ENCODE results near the gene GMPPA.
A peak's percentile ranks its signal among the peaks of the same experiment; 100 is the strongest.

The GMPPA gene

DNA sequence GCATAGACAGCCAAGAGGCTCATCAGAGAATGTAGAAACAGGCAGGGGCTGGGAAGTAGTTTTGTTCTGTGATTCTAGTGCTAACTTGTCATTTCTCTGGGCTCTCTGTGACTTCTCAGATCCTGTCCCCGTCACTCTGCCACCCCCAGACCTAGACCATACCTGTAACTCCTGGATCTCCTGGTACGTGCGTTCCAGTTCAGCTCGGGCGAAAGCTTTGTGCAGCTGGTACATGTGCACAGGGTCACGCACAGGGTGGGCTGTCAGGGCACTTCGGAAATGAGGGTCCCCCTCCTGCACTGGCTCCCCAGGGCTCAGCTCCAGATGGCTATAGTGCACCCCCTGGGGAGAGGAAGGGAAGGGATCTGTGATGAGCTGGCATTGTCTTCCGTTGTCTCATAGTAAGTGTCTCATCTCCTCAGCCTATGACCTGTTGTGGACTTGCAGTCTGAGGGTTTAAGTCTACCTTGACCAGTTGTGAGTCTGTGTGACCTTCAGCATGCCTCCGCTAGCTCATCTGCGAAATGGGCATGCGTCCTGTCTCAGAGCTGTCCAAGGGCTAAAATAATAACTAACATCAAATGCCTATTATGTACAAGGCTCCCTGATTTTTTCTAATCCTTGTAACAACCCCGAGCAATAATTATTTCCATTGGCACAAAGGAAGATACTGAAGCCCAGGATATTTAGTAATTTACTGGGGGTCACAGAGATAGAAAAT, 42.3 kb downstream of the GMPPA start:
- DNase-seq, result no peak

DNA sequence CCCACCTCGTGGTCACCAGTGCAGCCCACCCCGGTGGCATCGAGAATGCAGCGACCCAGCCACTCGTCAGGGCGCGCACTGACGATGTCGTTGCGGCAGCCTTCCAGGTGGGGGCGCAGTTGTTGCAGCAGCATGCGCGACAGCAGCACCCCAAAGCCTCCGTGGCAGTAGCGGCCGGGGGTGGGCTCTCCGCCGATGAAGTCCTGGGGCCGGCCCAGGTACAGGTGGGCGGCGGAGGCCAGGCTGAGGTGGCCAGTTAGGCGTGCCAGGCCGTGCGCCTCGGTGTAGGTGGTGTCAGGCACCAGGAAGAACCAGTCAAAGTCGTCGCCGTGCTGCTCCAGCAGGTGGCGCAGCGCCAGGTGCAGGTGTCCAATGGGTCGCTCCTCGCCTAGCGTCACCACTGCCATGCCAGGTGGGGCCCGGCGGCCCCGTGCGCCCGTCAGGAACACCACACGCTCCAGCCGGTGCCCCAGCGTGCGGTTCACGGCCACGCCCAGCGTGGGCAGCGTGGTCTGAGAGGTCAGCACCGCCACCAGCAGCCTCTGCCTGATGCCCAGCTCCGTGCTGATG, 43.0 kb downstream of the GMPPA start:
- peak; percentile 70 for DNase-seq

DNA sequence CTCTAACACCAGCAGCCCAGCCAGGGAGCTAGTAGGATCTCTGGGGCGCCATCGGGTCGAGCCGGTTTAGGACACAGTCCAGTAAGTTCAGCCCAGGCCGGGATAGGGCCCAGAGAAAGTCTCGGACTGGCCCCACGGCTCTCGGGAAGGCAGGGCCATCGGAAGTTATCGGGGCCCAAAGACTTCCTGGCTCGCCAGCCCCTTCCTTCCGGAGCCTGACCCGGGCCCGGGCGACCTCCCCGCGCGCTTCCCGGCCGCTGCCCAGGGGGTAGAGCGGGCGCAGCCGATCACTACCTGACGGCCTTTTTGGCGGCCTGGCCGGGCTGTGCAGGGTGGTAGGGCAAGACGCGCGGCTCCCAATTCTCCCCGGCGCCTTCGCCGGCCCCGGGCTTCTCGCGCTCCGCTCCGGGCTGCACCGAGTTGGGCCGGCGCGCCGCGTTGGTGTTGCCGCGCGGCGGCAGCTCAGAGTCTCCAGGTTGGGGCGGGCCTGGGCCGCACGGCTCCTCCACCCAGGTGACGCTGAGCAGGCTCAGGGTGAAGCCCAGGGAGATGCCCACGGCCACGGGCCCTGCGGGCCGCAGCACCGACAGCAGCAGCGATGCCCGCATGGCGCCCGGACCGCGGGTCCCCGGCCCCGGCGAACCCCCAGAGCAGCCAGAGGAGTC, 44.4 kb downstream of the GMPPA start:
- DNase-seq, result no peak

DNA sequence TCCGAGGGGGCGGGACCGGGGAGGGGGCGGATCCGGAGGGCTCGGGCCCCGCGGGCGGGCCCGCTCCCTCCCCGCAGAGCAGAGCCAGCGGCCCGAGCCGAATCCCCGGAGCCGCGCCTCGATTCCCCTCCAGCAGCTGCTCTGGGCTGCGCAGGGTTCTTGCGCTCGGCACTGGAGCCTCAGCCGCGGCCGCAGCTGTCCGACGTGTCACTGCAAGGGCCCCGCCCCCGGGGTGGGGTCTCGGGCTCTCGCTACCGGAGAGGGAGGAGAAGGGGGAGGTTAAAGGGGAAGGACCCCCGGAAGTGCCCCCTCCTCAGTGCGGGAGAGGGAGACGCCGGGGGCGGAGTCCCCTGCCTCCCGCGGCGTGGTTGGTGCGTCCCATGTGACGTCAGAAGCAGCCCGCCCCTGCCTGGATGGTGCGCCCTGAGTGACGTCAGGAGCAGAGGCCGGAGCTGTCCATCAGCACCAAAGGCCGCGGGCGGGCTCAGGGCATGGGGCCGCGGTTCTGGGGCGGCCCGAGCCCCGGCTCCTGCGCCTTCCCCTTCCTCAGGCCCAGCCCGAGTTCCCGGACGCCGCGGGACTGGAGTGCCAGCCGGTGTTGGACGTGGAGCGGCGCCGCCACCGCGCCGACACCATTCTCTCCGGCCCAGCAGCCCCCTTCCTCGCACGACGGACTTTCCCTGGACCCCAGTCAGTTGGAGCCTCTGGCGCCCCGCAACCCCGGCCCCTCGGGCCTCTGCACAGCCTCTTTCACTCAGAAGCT, 45.1 kb downstream of the GMPPA start, which contains the start of the genes CHPF and TMEM198:
Gene CHPF (minus strand): TSS at position 214 of the 763 bp plus-strand sequence. CDS start 271 bp downstream, outside the sequence.
Gene TMEM198 (plus strand): TSS at position 433 of the 763 bp plus-strand sequence. CDS start 700 bp downstream, outside the sequence.
- DNase-seq, result peak; percentile 96

DNA sequence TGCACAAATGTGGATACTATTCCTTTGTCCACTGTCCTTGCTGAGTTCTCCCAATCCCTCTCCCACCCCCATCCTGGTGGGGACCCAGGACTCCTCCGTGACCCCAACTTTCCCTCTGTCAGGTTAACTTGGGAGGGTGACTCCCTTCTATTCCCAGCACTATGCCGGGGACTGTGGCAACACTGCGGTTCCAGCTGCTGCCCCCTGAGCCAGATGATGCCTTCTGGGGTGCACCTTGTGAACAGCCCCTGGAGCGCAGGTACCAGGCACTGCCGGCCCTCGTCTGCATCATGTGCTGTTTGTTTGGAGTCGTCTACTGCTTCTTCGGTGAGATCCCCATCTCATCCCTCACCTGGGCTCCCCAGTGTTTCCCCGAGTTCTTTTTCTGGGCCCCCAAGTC, 45.9 kb downstream of the GMPPA start:
- DNase-seq, result no peak

DNA sequence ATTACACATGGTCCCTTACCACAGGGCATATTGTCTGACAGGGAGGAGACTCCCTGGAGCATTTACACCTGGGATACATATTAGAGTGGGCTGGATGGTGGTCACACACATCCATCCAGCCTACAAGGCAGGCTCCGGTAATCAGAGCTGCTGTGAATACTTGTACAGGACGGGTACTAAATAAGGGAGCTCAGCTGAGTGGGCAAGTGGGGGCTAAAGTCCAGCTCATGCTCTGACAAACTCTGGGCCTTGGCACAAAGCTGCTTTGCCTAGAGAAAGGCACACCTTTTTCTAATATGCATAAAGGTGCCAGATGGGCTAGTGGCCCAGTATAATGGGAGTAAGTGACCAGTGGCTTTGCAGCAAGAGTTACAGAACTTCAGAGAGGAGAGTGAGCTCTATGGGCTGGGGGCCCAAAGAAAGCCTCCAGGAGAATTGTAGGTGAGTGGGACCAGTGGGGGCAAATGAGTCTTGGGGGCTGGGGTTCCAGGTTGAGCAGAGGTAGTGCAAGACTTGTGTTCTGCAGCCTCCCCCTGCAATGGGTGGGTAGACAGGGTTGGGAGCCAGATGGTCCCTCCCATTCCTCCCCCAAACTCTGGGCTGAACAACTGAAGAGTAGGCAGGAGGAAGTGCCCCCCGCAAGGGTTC, 46.7 kb downstream of the GMPPA start:
- no peak for DNase-seq

DNA sequence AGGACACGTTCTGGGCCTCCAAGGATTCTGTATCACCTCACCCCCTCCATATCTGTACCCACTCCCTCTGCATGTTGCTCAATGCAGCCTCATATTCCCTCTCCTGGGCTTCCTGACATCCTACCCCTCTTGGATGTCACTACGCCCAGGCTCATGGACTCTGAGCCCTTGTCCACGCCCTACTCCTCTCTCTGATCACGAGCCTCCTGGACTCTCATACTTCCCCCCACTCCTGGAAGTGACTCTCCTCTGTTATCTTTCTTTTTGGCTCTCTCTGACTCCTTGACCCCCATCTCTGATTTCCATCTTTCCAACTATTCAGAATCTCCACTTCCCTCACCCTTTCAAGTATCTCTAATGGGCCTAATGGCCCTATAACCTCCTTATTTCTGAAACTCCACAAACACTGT, 47.3 kb downstream of the GMPPA start:
- DNase-seq, result no peak

DNA sequence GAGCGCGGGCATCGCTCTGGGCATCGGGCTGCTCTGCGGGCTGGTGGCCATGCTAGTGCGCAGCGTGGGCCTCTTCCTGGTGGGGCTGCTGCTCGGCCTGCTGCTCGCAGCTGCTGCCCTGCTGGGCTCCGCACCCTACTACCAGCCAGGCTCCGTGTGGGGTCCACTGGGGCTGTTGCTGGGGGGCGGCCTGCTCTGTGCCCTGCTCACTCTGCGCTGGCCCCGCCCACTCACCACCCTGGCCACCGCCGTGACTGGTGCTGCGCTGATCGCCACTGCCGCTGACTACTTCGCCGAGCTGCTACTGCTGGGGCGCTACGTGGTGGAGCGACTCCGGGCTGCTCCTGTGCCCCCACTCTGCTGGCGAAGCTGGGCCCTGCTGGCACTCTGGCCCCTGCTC, 48.9 kb downstream of the GMPPA start:
- DNase-seq, result no peak

DNA sequence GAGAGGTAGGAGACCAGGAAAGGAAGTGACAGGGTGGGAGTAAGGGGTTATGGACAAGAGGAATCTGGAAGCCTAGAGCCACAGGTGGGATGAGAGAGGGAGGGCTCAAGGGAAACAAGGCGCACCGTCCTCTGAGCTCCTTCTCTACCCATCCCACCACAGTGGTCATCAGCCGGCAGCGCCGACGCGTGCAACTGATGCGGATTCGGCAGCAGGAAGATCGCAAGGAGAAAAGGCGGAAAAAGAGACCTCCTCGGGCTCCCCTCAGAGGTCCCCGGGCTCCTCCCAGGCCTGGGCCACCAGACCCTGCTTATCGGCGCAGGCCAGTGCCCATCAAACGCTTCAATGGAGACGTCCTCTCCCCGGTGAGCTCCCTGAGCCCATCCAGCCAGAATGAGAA, 50.3 kb downstream of the GMPPA start:
- DNase-seq, result no peak

DNA sequence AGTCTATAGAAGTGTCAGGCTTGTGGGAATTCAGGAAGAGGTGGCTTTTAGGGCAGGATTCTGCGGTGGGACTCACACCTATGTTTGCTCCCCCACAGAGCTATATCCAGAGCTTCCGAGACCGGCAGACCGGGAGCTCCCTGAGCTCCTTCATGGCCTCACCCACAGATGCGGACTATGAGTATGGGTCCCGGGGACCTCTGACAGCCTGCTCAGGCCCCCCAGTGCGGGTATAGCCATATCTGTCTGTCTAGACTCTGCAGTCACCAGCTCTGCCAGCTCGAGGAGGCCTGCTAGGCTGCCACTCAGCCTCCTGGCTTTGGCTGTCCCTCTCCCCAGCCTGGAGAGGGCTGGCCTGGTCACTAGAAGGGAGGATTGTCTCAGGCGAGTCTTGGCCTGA, 50.9 kb downstream of the GMPPA start:
- no peak for DNase-seq

DNA sequence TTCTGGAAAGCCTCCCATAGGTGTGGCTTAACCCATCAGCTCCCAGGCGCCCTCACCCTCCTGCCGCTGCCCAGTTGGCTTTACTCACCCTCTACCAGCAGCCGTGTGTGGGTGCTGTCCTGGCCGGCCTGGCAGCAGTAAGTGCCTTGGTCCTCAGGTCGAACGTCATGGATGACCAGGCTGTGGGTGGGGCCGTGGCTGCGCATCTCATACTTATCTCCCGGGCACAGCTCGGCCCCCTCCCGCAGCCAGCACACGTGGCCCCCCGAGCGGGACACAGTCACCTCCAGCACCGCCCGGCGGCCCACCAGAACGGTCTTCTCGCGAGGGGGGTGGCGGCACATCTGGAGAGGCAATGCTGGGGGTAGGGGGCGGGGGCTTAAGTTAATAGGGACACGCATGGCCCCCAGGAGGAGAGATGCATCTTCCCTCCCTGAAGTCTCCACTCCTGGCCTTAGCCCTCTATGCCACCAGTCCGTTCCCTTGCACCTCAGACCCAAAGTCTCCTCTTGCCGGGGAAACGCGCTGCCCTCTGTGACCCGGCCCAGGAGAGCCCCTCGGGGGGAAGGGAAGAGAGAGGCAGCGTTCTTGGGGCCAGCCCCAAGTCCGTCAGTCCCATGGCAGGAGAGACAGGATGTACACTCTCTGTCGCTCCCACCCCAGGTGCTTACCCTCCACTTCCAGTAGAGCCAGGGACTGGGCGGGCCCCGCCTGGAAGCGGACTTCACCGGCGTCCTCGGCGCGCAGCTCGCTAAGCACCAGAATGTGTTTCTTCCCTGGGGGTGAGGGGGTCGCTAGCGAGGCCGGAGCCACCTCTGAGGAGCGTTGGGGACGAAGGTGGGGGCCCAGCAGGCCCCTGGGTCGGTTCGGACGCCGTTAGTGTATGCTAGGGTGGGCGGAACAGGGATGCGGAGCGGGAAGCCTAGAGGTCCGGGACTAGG, 53.0 kb downstream of the GMPPA start:
- DNase-seq, result no peak

DNA sequence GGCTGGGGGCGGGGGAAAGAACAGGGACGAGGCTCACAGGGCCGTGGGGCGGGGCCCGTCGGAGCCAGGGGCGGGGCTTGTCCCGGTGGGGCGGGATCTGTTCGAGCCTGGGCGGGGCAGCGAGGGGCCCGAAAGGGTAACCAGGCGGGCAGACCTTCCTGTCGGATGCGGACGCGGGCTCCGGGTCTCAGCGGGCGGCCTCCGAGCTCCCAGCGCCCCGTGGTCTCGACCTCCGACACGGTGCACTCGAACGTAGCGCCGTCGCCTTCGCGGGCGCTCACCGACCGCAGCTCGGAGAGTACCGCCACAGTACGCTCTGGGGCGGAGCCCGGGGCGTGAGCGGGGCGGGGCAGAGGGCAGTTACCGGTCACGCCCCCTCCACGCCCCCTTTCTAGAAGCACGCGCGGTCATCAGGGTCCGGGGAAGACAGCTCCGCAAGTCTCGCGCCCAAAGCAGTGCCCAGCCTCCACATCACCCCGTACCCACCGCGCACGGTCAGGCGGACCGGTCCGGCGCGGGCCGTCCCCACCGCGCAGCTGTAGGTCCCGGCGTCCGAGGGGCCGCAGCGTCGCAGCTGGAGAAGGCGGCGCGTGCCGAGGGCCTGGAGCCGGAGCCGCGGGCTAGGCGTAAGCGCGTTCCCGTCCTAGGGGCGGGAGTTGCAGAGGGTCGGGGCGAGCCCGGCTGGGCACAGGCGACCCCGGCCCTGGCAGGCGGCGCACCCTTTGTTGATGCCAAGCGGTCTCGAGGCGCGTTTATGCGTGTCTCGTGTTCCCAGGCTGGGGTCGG, 53.9 kb downstream of the GMPPA start:
- DNase-seq, result peak; percentile 92

DNA sequence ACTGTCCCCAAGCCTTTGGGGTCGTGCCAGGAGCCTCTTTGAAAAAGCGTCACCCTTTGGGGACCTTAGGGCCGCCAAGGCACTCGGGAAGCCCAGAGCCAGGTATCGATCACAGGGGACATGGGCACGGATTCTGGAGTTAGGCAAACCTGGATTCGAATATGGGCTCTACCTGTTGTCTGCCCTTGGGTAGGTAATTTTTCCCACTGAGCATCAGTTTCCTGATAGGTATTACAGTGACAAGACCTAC, 54.4 kb downstream of the GMPPA start:
- DNase-seq, result no peak

DNA sequence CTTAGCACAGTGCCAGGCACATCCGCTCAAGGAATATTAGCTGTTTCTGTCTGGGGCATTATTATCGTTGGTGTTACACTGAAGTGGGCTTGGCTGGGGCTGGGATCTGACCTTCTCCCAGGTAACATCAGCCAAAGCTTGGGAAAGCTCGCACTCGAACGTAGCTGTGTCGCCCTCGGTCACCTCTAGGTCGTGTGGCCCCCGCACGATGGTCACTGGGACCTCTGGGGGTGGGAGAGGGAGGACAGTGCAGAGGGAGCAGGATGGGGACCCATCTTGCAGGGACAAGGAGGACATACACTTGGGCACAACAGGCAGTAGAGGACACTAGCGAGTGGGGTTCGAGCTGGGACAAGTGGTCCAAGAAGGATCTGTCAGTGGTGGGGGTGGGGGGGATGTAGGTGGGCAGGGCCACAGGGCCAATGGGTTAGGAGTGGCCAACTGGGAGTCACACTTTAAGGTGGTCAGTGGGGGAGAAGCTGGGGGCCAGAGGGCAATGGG, 54.8 kb downstream of the GMPPA start:
- DNase-seq, result no peak

DNA sequence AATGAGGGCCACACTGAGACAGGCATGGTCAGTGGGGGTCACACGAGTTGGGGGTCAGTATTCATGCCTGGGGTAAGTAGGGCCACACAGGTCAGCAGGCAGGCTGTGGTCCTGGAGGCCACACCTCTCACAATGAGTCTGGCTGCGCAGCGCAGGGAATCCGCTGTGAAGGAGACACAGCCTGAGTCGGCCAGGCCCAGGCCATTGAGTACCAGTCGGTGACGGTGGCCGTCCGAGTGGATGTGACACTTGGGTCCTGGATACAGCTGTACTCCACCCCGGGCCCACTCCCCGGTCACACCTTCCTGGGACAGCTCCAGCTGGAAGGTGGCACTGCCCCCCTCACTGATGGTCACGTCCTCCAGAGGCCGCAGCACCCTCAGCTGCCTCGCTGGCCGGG, 55.7 kb downstream of the GMPPA start:
- no peak for DNase-seq

DNA sequence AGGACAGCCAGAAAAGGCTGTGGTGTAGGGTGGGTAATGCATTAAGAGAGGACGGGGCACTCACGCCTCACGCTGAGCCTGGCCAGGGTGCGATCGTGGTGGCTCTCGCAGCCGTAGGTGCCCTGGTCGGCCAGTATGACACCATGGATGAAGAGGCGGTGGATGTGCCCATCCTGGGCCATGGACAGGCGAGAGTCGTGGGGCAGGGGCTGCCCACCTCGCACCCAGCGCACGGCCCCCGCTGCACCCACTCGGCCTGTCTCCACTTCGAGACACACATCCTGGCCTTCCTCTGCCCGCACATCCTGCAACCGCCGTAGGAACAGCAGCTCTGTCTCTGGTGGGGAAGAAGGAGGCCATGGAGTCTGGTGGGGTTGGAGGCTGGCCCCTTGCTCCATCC, 57.3 kb downstream of the GMPPA start:
- DNase-seq, result no peak

DNA sequence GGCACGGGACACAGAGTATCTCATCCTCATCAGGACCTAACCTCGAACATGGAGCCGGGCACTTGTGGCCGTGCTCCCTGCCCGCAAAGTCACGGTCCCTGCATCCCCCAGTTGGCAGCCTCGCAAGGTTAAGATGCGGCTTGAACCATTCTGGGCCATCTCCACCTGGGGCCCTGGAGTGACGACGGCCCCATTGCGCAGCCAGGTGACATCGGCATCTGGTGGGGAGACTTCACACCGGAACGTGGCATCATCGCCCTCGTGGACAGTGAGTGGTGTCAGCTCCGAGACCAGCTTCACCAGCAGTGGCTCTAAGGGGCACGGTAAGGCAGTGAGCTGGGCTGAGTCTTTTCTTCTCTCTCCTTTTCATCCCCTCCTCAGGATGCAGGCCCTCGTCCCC, 57.7 kb downstream of the GMPPA start:
- no peak for DNase-seq
